HepG2 (cell line): ENCODE data around the gene HSF4. TPM values are rescaled to one million over a fixed set of nuclear protein-coding genes. Genes with fewer than 3 reads are reported as not detected.

Source experiments
- ATF7 ChIP-seq, 2 experiments: fragments of 450-650 bp in 1 of 2; sonication (generic) in 1 of 2; formaldehyde crosslinking in 1 of 2; IDR thresholded peaks; 2 replicates each; pipeline versions ENCODE4 v1.4.0 to v1.6.1; 2016 to 2020; ENCODE audit warnings: antibody characterized with exemption in 1 of 2, mild to moderate bottlenecking in 1 of 2, missing genetic modification reagents in 1 of 2
- FUBP1 ChIP-seq: sonication (generic); formaldehyde crosslinking; IDR thresholded peaks from 2 replicates; pipeline ENCODE4 v1.5.1; 2020; ENCODE audit warnings: missing genetic modification reagents, mild to moderate bottlenecking, borderline replicate concordance
- GATAD1 ChIP-seq: IDR thresholded peaks from 2 replicates; pipeline ENCODE4 v1.6.1; 2016; ENCODE audit warnings: missing genetic modification reagents, missing compliant biosample characterization
- GMEB1 ChIP-seq: sonication (generic); formaldehyde crosslinking; IDR thresholded peaks from 2 replicates; pipeline ENCODE4 v1.5.1; 2020; ENCODE audit warnings: missing genetic modification reagents, mild to moderate bottlenecking, borderline replicate concordance
- MXD4 ChIP-seq: IDR thresholded peaks from 2 replicates; pipeline ENCODE4 v1.6.1; 2016; ENCODE audit warnings: mild to moderate bottlenecking, missing biosample characterization, missing genetic modification reagents
- PHF8 ChIP-seq: sonication (generic); formaldehyde crosslinking; IDR thresholded peaks from 2 replicates; pipeline ENCODE4 v1.5.0; 2020; ENCODE audit warnings: missing genetic modification reagents
- RORA ChIP-seq: sonication (generic); formaldehyde crosslinking; IDR thresholded peaks from 2 replicates; pipeline ENCODE4 v1.5.0; 2020; ENCODE audit warnings: mild to moderate bottlenecking, missing genetic modification reagents, moderate library complexity
- SOX5 ChIP-seq: IDR thresholded peaks from 2 replicates; pipeline ENCODE4 v1.6.1; 2016; ENCODE audit warnings: borderline replicate concordance
- TBX2 ChIP-seq: sonication (generic); formaldehyde crosslinking; IDR thresholded peaks from 2 replicates; pipeline ENCODE4 v1.5.0; 2020; ENCODE audit warnings: missing genetic modification reagents, mild to moderate bottlenecking, borderline replicate concordance
- ZMAT3 ChIP-seq: sonication (generic); formaldehyde crosslinking; conservative IDR thresholded peaks from 2 replicates; pipeline ENCODE4 v1.7.0; 2021; ENCODE audit warnings: missing genetic modification reagents
- ZNF598 ChIP-seq: sonication (generic); formaldehyde crosslinking; IDR thresholded peaks from 2 replicates; pipeline ENCODE4 v1.5.1; 2020; ENCODE audit warnings: mild to moderate bottlenecking, missing genetic modification reagents, borderline replicate concordance
- ZNF747 ChIP-seq: sonication (generic); formaldehyde crosslinking; IDR thresholded peaks from 2 replicates; pipeline ENCODE4 v1.8.1; 2023; ENCODE audit warnings: missing genetic modification reagents, mild to moderate bottlenecking, borderline replicate concordance
- ZNF761 ChIP-seq: sonication (generic); formaldehyde crosslinking; conservative IDR thresholded peaks from 2 replicates; pipeline ENCODE4 v1.4.0; 2020; ENCODE audit warnings: mild to moderate bottlenecking, missing genetic modification reagents
- polyA plus RNA-seq, 8 experiments: library from polyadenylated mRNA; depleted of rRNA in 3 of 8; stranded (reverse) in 7 of 8; unstranded in 1 of 8; fragments of >200 nt; fragmentation: Illumina TruSeq in 4 of 8; extraction: Trizol in 4 of 8; gene quantifications; 2 replicates each; pipeline versions ENCODE4 v1.2.1 to v1.2.3, GENCODE V29; 2011 to 2016; ENCODE audit warnings: low read depth in 4 of 8, missing spikeins in 1 of 8, mixed read lengths in 1 of 8; ENCODE audit not compliant: insufficient read depth in 1 of 8
- total RNA-seq, 5 experiments: library from RNA; depleted of rRNA; stranded (reverse); fragments of >200 nt; fragmentation: Illumina TruSeq; extraction: Trizol; gene quantifications; 2 replicates each; pipeline ENCODE4 v1.2.3, GENCODE V29; 2016; ENCODE audit warnings: low read depth in 1 of 5
- TF ChIP-seq, protein P1 (sequence below): IDR thresholded peaks from 2 replicates; pipeline ENCODE4 v1.4.0; 2020; ENCODE audit warnings: mild to moderate bottlenecking, missing genetic modification reagents
- TF ChIP-seq, protein P2 (sequence below): sonication (generic); formaldehyde crosslinking; IDR thresholded peaks from 2 replicates; pipeline ENCODE4 v1.4.0; 2020; ENCODE audit warnings: missing genetic modification reagents, low read depth, mild to moderate bottlenecking, borderline replicate concordance
- TF ChIP-seq, protein P3 (sequence below): sonication (generic); formaldehyde crosslinking; IDR thresholded peaks from 2 replicates; pipeline ENCODE4 v1.8.0; 2022; ENCODE audit warnings: missing genetic modification reagents, mild to moderate bottlenecking, moderate library complexity, borderline replicate concordance

HSF4 gene
- total and polyA plus RNA-seq, 2 of the 13 experiments (the other 11 are each of a cell fraction or from before 2014, with no cell fraction given): 3.5 to 16.9 TPM

DNA sequence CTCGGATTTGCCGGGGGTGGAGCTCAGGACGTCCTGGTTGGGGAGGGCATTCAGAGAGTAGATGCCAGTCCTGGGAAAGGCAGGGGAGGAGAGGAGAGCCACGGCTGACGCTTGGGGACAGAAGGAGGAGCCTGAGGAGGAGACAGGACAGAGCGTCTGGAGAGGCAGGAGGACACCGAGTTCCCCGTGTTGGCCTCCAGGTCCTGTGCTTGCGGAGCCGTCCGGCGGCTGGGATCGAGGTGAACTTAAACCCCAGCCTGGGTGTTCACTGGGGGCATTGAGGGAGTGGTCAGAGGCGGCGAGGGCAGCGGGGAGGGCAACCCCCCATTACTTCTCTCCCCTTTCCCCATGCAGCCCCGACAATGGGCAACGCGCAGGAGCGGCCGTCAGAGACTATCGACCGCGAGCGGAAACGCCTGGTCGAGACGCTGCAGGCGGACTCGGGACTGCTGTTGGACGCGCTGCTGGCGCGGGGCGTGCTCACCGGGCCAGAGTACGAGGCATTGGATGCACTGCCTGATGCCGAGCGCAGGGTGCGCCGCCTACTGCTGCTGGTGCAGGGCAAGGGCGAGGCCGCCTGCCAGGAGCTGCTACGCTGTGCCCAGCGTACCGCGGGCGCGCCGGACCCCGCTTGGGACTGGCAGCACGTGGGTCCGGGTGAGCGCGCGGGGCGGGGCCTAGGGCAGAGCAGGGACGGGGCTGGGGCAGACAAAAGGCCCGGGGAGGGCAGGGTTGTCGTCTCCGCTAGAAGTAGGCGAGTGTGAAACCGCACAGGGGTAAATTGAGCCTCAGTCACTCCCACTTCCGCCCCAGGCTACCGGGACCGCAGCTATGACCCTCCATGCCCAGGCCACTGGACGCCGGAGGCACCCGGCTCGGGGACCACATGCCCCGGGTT, 9.5 kb downstream of the HSF4 start (continued):
- TF ChIP-seq PHF8 (CRISPR knock-in tag) (peak; percentile 70), ZNF598 (peak; percentile 79; the same call in 1 of the 2 replicates), FUBP1 (CRISPR knock-in tag) (peak; percentile 92; the same call in 1 of the 2 replicates), RORA (CRISPR knock-in tag) (no peak), GATAD1 (peak; percentile 68), ZMAT3 (CRISPR knock-in tag) (peak; percentile 91), SOX5 (CRISPR knock-in tag) (peak; percentile 78; the same call in 1 of the 2 replicates), ZNF761 (CRISPR knock-in tag) (peak; percentile 82), ATF7 (IDR thresholded peaks at IDR 0.05) (no peak), ATF7 (CRISPR knock-in tag; IDR thresholded peaks at IDR 0.05) (no peak), TBX2 (CRISPR knock-in tag) (peak; percentile 92), ZNF747 (CRISPR knock-in tag) (peak; percentile 79; the same call in 1 of the 2 replicates), MXD4 (CRISPR knock-in tag) (peak; percentile 88), GMEB1 (CRISPR knock-in tag) (peak; percentile 89)
- TF ChIP-seq, protein P1, sequence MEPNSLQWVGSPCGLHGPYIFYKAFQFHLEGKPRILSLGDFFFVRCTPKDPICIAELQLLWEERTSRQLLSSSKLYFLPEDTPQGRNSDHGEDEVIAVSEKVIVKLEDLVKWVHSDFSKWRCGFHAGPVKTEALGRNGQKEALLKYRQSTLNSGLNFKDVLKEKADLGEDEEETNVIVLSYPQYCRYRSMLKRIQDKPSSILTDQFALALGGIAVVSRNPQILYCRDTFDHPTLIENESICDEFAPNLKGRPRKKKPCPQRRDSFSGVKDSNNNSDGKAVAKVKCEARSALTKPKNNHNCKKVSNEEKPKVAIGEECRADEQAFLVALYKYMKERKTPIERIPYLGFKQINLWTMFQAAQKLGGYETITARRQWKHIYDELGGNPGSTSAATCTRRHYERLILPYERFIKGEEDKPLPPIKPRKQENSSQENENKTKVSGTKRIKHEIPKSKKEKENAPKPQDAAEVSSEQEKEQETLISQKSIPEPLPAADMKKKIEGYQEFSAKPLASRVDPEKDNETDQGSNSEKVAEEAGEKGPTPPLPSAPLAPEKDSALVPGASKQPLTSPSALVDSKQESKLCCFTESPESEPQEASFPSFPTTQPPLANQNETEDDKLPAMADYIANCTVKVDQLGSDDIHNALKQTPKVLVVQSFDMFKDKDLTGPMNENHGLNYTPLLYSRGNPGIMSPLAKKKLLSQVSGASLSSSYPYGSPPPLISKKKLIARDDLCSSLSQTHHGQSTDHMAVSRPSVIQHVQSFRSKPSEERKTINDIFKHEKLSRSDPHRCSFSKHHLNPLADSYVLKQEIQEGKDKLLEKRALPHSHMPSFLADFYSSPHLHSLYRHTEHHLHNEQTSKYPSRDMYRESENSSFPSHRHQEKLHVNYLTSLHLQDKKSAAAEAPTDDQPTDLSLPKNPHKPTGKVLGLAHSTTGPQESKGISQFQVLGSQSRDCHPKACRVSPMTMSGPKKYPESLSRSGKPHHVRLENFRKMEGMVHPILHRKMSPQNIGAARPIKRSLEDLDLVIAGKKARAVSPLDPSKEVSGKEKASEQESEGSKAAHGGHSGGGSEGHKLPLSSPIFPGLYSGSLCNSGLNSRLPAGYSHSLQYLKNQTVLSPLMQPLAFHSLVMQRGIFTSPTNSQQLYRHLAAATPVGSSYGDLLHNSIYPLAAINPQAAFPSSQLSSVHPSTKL (CRISPR knock-in tag): peak; percentile 83
- TF ChIP-seq, protein P2, sequence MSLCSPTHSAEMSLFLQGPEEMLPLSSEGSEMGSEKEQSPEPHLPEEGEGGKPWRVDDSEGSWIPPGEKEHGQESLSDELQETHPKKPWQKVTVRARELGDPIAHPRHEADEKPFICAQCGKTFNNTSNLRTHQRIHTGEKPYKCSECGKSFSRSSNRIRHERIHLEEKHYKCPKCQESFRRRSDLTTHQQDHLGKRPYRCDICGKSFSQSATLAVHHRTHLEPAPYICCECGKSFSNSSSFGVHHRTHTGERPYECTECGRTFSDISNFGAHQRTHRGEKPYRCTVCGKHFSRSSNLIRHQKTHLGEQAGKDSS: peak; percentile 88; the same call in 1 of the 2 replicates
- TF ChIP-seq, protein P3, sequence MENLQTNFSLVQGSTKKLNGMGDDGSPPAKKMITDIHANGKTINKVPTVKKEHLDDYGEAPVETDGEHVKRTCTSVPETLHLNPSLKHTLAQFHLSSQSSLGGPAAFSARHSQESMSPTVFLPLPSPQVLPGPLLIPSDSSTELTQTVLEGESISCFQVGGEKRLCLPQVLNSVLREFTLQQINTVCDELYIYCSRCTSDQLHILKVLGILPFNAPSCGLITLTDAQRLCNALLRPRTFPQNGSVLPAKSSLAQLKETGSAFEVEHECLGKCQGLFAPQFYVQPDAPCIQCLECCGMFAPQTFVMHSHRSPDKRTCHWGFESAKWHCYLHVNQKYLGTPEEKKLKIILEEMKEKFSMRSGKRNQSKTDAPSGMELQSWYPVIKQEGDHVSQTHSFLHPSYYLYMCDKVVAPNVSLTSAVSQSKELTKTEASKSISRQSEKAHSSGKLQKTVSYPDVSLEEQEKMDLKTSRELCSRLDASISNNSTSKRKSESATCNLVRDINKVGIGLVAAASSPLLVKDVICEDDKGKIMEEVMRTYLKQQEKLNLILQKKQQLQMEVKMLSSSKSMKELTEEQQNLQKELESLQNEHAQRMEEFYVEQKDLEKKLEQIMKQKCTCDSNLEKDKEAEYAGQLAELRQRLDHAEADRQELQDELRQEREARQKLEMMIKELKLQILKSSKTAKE (CRISPR knock-in tag): peak; percentile 89
